Stimulated activated naive CD8-positive, alpha-beta T cell treated with anti-CD3 and anti-CD28 coated beads, Interleukin-15, Interleukin-2, amounts not matched to agents 100 U/mL and 50 U/mL, for 24 hours (primary cell): Measurements from ENCODE around the gene SERTM2.
"Not testable (repeated sequence)": the region's sequence is repeated elsewhere in the genome, so short reads cannot be mapped to it uniquely, and the experiment has no call there.

ENCODE experiments used
- ATAC-seq: fragments of 150-1000 bp; cut with Tn5 transposase; one replicate; pipeline ENCODE4 v1.10.0; 2021
- DNase-seq: peaks from one replicate; pipeline ENCODE4 v3.0.0; 2021

SERTM2 gene

GRCh38 chrX:111511477-111511876 lies at the start of gene SERTM2:
Gene SERTM2 (plus strand): TSS chrX:111511645. CDS start chrX:111518858, 7,213 bp downstream.
- no peak for DNase-seq
- ATAC-seq, result no peak

GRCh38 chrX:111465669-111466068 lies 45.8 kb upstream of the SERTM2 start:
- ATAC-seq (no peak), DNase-seq (no peak)

- ATAC-seq, result no peak
- no peak for DNase-seq
Measured at GRCh38 chrX:111467896-111468295, 43.5 kb upstream of the SERTM2 start.

GRCh38 chrX:111470681-111471403 lies 40.6 kb upstream of the SERTM2 start:
- ATAC-seq, result no peak
- DNase-seq, result no peak

GRCh38 chrX:111481896-111482295 lies 29.5 kb upstream of the SERTM2 start:
- ATAC-seq (no peak), DNase-seq (no peak)

GRCh38 chrX:111483135-111483534 lies 28.3 kb upstream of the SERTM2 start:
- no peak for DNase-seq
- no peak for ATAC-seq

- DNase-seq, result no peak
- ATAC-seq, result no peak
Measured at GRCh38 chrX:111483881-111484280, 27.6 kb upstream of the SERTM2 start.

- ATAC-seq, result no peak
- no peak for DNase-seq
Measured at GRCh38 chrX:111490688-111491087, 20.8 kb upstream of the SERTM2 start.

GRCh38 chrX:111492085-111492484 lies 19.4 kb upstream of the SERTM2 start:
- DNase-seq, result no peak
- no peak for ATAC-seq

GRCh38 chrX:111498538-111499103 lies 12.8 kb upstream of the SERTM2 start:
- ATAC-seq (no peak), DNase-seq (no peak)

GRCh38 chrX:111503485-111503993 lies 7.9 kb upstream of the SERTM2 start:
- DNase-seq (no peak), ATAC-seq (no peak)

GRCh38 chrX:111504941-111505340 lies 6.5 kb upstream of the SERTM2 start:
- ATAC-seq (no peak), DNase-seq (no peak)

- DNase-seq (no peak), ATAC-seq (no peak)
Measured at GRCh38 chrX:111505783-111506182, 5.7 kb upstream of the SERTM2 start.

GRCh38 chrX:111506826-111507225 lies 4.6 kb upstream of the SERTM2 start:
- DNase-seq (no peak), ATAC-seq (no peak)

- no peak for ATAC-seq
- no peak for DNase-seq
Measured at GRCh38 chrX:111507933-111508332, 3.5 kb upstream of the SERTM2 start.

GRCh38 chrX:111515298-111515697 lies 3.9 kb downstream of the SERTM2 start:
- no peak for ATAC-seq
- no peak for DNase-seq

GRCh38 chrX:111518667-111519066 lies 7.2 kb downstream of the SERTM2 start:
- DNase-seq (no peak), ATAC-seq (no peak)

- no peak for DNase-seq
- ATAC-seq, result no peak
Measured at GRCh38 chrX:111519215-111519614, 7.8 kb downstream of the SERTM2 start.

- no peak for DNase-seq
- ATAC-seq, result no peak
Measured at GRCh38 chrX:111520506-111520905, 9.1 kb downstream of the SERTM2 start.

GRCh38 chrX:111521169-111521568 lies 9.7 kb downstream of the SERTM2 start:
- DNase-seq, result no peak

GRCh38 chrX:111543212-111543741 lies 31.8 kb downstream of the SERTM2 start:
- no peak for ATAC-seq

More at GRCh38 chrX:111521169-111521568, 9.7 kb downstream of the SERTM2 start:
- no peak for ATAC-seq

GRCh38 chrX:111549235-111549634 lies 37.8 kb downstream of the SERTM2 start:
- not testable (repeated sequence) for ATAC-seq

More at GRCh38 chrX:111543212-111543741, 31.8 kb downstream of the SERTM2 start:
- no peak for DNase-seq

GRCh38 chrX:111555406-111555958 lies 44.0 kb downstream of the SERTM2 start:
- ATAC-seq, result no peak

More at GRCh38 chrX:111549235-111549634, 37.8 kb downstream of the SERTM2 start:
- not testable (repeated sequence) for DNase-seq

More at GRCh38 chrX:111555406-111555958, 44.0 kb downstream of the SERTM2 start:
- DNase-seq, result no peak
